GM12801 (cell line): ENCODE results near the gene SEMA6A.

Experiments used
- TF ChIP-seq, protein P1 (sequence below): IDR thresholded peaks from one replicate; pipeline ENCODE4 v1.5.1; 2011; ENCODE audit warnings: control low read depth; ENCODE audit not compliant: insufficient read length; ENCODE audit errors: extremely low read depth

Gene SEMA6A

DNA sequence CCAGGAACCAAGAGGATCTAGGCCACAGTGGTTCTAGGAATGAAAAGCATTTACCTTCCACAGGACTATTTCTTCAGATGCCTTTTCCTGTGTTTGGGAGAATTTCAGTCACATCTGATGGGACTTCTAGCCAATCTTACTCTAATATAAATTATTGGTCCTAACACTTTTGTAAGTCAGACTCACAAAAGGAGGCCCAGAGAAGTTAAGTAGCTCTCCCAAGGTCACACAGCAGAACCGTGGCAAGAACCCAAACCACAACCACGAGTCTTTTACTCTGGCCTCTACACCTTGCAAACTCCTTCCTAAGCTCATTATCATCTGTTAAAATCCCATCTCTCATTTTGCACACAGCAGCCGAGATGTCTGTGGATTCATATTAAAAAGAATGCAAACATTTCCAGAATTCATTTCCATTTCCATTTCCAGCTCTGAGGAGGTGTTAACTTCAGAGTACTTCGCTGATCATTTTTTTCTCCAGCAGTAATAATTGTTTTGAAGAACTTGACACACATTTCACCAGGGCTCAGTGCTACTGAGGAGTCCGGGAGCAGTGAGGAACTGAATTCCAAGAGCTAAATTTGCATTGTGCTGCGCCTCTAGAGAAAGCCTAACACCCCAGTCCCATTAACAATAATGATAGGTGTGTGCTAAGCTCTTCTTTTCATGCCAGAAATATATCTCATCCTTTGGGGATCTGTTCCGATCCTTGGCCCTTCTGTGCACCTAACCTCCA lies 168.1 kb downstream of the SEMA6A start:
- TF ChIP-seq, protein P1, sequence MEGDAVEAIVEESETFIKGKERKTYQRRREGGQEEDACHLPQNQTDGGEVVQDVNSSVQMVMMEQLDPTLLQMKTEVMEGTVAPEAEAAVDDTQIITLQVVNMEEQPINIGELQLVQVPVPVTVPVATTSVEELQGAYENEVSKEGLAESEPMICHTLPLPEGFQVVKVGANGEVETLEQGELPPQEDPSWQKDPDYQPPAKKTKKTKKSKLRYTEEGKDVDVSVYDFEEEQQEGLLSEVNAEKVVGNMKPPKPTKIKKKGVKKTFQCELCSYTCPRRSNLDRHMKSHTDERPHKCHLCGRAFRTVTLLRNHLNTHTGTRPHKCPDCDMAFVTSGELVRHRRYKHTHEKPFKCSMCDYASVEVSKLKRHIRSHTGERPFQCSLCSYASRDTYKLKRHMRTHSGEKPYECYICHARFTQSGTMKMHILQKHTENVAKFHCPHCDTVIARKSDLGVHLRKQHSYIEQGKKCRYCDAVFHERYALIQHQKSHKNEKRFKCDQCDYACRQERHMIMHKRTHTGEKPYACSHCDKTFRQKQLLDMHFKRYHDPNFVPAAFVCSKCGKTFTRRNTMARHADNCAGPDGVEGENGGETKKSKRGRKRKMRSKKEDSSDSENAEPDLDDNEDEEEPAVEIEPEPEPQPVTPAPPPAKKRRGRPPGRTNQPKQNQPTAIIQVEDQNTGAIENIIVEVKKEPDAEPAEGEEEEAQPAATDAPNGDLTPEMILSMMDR: no peak

DNA sequence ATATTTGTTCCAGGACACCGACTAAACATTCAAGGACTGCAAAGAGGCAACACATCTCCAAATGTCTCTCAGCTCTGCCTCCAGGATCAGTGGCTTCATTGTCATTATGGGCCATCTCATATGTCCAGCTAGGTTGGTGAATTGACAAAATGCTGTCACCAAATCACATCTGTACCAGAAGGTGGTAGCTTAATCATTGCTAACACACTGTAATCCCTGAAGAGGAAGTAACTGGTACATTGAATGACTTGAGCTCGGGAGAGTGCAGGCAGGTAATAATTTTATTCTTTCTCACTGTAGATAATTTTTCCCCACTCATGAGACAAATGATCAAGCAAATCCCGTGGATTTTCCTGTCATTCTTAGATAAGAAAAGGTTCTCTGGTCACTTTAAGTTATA lies 169.8 kb downstream of the SEMA6A start:
- TF ChIP-seq, protein P1: no peak

DNA sequence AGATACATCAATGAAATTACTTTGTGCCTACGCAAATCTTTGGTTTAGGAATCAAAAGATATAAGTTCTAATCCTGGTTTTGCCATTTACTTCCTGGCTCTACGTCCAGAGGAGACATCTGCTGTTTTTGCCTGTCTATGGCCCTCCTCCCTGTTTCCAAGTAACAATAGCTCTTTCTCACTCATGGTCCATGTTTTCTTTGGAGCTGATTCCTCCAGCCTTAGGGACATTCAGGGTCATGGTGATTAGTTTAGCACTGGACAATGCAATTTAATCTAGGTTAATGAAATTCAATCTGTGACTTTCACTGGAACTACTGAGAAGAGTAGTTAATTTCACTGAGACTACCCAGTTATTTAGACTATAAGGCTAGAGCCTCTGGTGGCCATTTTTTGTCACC lies 170.6 kb downstream of the SEMA6A start:
- TF ChIP-seq, protein P1: no peak

DNA sequence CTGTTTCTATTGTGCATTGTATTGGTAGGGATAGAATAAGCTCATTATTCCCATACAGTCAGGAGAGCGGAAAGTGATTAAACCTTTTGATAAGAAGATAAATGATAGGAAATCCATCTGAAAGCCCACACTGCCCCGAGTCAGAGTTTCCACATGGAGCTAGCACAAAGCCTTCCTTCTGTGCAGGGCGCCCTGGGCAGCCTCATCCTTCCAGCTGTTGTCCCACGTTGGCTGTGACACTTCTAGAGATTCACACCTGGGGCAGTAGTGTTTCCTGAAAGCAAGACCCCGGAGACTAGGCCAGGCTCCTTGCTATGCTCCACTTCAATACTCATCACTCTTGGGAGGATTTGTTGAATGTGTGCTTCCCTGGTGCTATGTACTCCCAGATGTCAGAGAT lies 172.4 kb downstream of the SEMA6A start:
- TF ChIP-seq, protein P1: no peak

DNA sequence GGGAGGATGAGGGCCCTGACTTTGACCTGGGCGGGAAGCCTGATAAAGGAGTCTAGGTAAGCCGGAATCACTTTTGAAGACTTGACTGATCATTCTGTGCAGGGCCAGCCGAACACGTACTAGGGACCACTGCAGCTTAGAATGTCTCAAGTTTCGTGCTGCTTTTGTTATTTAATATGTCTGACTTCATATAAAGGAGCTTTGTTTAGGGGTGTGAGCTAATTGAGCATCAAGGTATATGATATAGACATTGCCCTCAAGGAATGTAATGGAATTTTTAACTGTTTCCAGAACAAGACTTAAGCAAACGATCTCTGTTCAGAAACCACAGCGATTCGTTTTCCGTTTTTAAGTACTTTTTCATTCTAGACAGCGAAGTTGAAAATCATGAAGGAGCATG lies 173.0 kb downstream of the SEMA6A start:
- TF ChIP-seq, protein P1: no peak

DNA sequence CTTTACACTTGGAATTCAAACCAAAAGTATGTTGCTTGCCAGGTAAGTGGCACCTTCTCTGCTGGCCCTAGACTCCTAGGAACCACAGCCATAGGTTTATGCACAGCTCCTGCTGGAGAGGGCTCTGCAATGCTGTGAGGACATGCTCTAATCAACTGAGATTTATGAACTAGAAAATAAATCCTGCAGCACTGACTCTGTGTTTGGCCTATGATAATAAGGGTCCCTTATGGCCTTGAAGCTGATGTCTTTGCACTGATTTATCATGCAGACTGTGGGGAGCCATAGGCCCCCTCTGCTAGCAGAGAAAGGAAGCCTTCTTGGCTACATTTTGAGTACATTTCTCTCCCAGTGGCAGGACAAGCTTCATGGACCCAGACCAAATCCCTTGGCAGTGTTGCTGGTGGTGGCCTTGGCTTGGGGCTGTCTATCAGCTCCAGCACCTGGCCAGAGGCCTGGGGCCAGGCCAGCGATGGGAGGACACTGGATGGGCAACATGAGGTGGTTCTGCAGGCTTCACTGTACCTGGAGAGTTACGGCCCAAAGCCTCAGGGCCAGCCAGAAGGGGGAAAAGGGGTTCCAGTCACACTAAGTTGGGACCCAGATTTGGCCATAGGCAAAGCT lies 178.0 kb downstream of the SEMA6A start:
- TF ChIP-seq, protein P1: no peak

DNA sequence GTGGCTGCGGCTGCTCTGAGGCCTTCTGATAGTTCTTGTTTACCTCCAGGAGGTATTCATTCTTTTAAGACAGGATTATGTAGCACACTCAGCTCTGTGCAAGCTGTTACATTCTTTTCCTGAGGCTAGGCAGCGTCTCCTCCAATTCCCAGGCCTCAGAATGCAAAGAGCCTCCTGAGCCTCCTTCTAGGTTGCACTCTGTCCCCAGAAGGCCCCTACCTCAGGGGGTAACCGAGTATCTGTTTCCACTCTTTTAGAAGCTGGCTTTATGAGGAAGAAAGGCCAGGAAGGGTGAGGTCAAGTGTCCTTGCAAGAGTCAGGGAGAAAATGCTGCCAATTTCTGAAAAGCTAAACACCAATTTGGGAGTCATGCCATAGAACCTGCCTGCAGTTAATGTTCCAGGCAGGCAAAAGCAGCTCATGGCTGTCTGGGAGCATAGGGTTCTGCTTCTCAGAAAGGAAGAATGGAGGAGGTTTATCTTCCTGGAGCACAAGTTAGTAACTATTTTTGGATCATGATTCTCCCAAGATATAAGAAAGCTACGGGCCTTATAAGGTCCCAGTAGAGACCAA lies 178.9 kb downstream of the SEMA6A start:
- TF ChIP-seq, protein P1: no peak
